ENCODE data around the gene KRTAP12-3.
"Not testable (repeated sequence)": the region's sequence is repeated elsewhere in the genome, so short reads cannot be mapped to it uniquely, and the experiment has no call there.

Gene KRTAP12-3

GRCh38 chr21:44650973-44651675, 6.6 kb upstream of the KRTAP12-3 start:
- no peak for DNase-seq (ENCODE audit: low read depth in 2 of 2)

DNA sequence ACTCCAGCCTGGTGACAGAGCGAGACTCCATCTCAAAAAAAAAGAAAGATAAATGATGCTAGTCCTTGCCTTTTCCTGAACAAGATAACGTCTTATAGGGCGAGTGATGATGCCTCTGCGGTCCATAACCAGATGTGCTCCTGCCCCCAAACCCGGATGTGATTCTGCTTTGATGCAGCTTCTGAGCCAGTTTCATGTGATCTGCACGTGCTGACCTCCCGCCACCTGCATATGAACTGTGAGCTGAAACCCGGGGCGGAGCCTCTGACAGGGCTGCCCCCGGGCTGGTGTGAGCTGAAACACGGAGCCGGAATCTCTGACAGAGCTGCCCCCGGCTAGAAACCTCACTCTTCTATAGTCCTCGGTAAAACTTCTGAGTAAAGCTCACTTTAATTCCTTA, 4.6 kb upstream of the KRTAP12-3 start:
- DNase-seq (ENCODE audit: low read depth in 2 of 2) = no peak

GRCh38 chr21:44653656-44654575, 3.8 kb upstream of the KRTAP12-3 start:
- no peak for DNase-seq (ENCODE audit: low read depth in 2 of 2)

GRCh38 chr21:44654576-44655175, 3.1 kb upstream of the KRTAP12-3 start, which contains the start of gene KRTAP12-4:
TSS of gene KRTAP12-4 (minus strand) at chr21:44654659. CDS start at chr21:44654614, 45 bp downstream.
- DNase-seq (ENCODE audit: low read depth in 2 of 2) = no peak

- no peak for DNase-seq (ENCODE audit: low read depth in 2 of 2)
Observed at GRCh38 chr21:44656868-44657267, 864 bp upstream of the KRTAP12-3 start.

DNA sequence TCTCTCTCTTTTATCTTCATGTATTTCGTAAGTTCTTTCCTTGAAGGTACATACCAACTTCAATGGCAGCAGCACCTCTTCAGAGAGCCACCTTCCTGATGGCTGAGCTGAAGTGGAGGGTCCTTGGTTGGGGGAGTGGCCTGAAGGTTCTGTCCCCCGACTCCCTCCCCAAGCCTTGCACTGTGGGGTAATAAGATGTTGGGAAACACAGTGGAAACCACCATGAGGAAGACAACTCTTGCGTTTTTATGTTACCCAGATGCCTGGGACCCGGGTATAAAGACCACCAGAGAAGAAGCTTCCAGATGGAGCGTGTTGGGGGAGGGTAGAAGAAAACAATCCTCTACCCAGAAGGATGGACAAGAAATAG, 794 bp downstream of the KRTAP12-3 start:
- DNase-seq (ENCODE audit: low read depth in 2 of 2) = no peak

GRCh38 chr21:44658913-44659595, 1.3 kb downstream of the KRTAP12-3 start:
- no peak for DNase-seq (ENCODE audit: low read depth in 2 of 2)

GRCh38 chr21:44661567-44661966, 3.8 kb downstream of the KRTAP12-3 start:
- DNase-seq (ENCODE audit: low read depth in 2 of 2) = not testable (repeated sequence)

GRCh38 chr21:44664691-44665090, 7.0 kb downstream of the KRTAP12-3 start:
- DNase-seq (ENCODE audit: low read depth in 2 of 2) = no peak

DNA sequence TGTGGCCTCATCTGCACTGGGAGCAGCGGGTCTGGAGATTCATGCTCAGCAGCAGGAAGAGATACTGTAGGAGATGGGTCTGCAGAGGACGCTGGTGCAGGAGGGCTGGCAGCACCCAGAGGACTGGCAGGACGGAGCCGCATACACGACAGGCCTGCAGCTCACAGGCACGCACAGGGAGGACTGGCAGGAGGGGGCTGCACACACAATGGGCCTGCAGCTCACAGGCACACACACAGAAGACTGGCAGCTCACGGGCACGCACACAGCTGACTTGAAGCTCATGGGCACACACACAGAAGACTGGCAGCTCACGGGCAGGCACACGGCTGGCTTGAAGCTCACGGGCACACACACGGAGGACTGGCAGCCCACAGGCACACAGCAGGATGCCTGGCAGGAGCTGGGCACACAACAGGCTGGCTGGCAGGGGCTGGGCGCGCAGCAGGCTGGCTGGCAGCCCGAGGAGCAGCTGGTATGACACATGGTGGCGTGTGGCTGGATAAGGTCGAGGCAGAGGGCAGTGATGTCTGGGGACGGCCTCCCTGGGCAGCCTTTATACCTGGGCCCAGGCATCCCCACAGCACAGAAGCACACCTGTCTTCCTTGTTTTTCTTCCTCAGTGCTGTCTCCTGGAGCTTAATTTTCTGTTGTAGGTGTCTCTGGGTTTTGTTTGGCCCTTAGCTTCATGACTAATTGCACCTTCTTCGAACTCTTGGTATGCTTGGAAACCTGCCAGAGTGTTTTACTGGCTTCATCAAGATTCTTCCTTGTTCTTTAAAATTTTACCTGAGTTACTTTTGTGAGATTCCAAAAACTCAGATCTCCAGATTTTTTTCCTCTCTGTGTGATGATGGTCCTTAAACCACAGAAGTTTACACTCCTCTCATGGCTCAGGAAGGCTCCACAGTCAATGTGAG, 8.9 kb downstream of the KRTAP12-3 start, which contains the start of gene KRTAP12-2:
Gene KRTAP12-2, minus strand, starts transcription at position 527 of the 920 bp plus-strand sequence. Its CDS starts 41 bp downstream, at position 486.
- DNase-seq (ENCODE audit: low read depth in 2 of 2) = no peak

GRCh38 chr21:44667612-44668011, 9.9 kb downstream of the KRTAP12-3 start:
- no peak for DNase-seq (ENCODE audit: low read depth in 2 of 2)

DNA sequence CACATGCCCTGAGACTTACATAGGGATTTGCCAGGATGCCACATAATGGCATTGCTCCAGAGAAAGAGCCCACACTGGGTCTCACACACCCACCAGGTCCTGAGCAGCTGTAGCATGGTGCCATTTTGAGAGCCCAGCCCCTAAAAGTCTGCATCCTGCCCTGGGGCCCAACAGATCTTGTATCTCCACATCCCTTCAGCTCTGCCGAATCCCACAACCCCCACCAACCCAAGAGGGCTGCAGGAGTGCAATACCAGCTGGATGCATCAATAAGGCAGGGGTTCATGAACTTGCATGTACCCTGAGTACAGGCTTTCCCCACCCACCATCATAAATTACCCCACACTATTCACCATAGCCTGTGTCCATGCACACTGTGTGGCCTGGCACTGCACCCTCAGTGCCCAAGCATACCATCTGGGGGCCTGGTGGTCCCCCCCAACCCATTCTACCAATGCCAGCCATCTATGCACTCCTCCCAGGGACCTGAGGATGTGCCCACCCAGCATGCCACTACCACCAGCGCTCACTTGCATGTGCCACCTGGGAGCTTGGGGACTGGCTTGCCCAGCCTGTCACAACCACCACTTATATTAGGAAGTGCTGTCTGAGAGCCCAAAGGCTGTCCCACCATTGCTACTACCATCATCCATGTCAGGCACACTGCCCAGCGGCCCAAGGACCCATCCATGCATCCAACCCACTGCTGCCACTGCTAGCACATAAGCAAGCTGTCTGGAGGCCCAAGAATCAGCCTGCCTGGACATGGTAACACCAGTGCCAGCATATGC, 13.1 kb downstream of the KRTAP12-3 start:
- DNase-seq (ENCODE audit: low read depth in 2 of 2) = no peak

GRCh38 chr21:44671911-44672310, 14.2 kb downstream of the KRTAP12-3 start:
- DNase-seq (ENCODE audit: low read depth in 2 of 2) = no peak

DNA sequence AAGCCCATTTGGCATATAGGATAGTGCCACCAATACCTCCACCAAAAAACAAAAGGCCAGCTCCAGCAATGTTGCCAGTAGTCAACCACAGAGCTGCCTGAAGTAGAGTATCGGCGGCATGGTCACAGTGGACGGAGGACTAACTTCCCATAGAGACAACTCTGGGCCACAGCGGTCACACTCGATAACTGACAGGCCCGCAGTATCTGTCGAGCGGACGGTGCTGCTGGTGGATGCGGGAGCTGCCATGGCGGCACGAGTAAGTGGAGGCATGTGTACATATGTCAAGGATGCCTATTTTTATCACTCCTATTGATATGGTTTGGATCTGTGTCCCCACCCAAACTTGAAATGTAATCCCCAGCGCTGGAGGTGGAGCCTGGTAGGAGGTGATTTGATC, 20.1 kb downstream of the KRTAP12-3 start:
- DNase-seq (ENCODE audit: low read depth in 2 of 2) = no peak

DNA sequence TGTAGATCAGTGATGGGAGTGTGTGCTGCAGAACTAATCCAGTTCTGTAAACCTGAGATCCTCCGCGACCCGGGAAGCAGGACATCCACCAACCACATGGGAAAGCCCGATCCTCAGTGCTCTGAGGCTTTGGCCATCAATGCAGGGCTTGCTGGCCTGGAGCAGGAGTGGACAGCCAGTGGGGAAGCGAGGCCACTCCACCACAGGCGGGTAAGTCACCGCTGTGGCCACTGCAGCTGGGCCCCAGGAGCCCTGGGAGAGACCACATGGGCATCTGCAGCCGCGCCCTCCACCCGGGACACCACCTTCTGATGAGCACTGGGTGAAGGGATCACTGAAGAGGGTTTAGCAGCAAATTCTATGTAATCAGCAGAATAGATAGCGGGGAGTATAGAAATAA, 23.4 kb downstream of the KRTAP12-3 start:
- no peak for DNase-seq (ENCODE audit: low read depth in 2 of 2)

- no peak for DNase-seq (ENCODE audit: low read depth in 2 of 2)
Observed at GRCh38 chr21:44681861-44682579, 24.3 kb downstream of the KRTAP12-3 start, which contains the start of gene KRTAP12-1. TSS of gene KRTAP12-1 (minus strand) at chr21:44682163. CDS start at chr21:44682123, 40 bp downstream.

DNA sequence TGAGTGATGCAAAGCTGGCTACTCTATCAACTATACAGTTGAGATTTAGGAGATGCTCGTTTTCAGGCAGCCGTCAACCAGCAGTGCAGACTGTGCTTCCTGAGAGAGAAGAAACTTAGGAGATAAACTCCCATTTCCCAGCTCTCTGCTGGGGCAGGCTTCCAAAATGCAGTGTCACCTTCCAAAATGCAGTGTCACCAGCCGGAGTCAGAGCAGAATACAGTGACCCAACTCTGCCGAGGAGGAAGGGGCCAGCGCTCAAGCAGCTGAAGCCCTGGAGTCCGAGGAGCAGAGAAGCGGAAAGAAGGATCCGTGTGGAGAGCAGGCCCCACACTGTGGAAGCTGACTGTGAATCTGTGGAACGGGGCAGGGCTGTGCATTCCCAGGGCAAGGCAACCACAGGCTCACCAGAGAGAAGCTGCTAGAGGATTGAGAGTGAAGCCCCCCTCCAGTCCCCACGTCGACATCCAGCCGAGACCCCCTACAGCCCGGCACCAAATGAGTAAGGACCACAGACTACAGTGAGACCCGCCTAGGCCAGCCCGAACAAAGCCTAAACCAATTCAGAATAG, 24.9 kb downstream of the KRTAP12-3 start:
- no peak for DNase-seq (ENCODE audit: low read depth in 2 of 2)

DNA sequence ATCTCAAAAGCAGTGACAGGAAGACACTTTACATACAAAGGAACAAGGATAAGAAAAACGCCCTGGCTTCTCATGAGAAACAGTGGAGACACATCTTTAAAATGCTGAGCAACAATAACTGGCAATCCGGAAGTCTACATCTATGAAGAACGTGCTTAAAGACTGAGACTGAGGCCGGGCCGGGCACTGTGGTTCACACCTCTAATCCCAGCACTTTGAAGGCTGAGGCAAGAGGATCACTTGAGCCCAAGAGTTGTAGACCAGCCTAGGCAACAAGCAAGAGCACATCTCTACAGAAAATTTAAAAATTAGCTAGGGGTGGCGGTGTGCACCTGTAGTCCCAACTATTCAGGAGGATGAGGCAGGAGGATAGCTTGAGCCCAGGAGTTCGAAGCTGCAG, 26.3 kb downstream of the KRTAP12-3 start:
- no peak for DNase-seq (ENCODE audit: low read depth in 2 of 2)

DNA sequence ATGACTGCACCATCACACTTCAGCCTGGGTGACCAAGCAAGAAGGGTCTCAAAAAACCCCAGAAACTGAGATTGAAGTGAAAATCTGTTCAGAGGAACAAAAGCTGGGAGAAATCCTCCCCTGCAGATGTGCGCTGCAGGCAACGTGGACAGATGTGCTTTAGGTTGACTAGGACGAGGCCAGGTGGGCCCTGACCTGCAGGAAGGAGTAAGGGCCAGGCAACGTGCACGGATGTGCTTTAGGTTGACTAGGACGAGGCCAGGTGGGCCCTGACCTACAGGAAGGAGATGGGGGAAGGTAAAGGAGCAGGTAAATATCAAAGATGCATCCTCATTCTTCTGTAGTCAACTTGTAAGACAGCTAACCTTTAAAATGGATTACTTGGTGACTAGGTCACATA, 26.8 kb downstream of the KRTAP12-3 start:
- DNase-seq (ENCODE audit: low read depth in 2 of 2) = no peak
